ENCODE measurements around the gene TNS1. TPM values are rescaled to one million over a fixed set of nuclear protein-coding genes. Genes with fewer than 3 reads are reported as not detected.

The TNS1 gene
- total RNA-seq, 4 donors from 2014 or later = 57.7 to 120 (median 95.7) TPM

DNA sequence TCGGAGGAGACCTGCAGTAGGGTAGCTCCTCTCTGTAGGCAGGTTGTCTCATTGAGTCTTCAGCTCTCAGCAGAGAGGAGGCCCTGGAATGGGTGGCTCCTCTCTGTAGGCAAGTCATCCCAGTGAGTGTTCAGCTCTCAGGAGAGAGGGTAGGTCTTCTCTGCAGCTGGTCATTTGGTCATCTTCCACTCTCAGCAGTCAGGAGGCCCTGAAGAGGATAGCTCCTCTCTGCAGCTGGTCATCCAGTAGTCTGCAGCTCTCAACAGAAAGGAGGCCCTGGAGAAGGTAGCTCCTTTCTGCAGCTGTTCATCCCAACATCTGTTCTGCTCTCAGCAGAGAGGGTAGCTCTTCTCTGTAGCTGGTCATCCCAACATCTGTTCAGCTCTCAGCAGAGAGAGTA, 40.3 kb upstream of the TNS1 start:
- peak in 1 of 2 donors; percentile 37 for DNase-seq (ENCODE audit: low spot score in 2 of 2)
- no peak overlapping the region for H3K4me3 ChIP-seq (ENCODE audit: low read depth, poor library complexity, severe bottlenecking)
- 95 to 100% methylated on average over 1 of the region's 1 CpG for WGBS, 2 donors
- intact Hi-C loops (cut with DNase I; ENCODE audit: low total_unique reads) = no loop called here
- TF ChIP-seq, protein P1, sequence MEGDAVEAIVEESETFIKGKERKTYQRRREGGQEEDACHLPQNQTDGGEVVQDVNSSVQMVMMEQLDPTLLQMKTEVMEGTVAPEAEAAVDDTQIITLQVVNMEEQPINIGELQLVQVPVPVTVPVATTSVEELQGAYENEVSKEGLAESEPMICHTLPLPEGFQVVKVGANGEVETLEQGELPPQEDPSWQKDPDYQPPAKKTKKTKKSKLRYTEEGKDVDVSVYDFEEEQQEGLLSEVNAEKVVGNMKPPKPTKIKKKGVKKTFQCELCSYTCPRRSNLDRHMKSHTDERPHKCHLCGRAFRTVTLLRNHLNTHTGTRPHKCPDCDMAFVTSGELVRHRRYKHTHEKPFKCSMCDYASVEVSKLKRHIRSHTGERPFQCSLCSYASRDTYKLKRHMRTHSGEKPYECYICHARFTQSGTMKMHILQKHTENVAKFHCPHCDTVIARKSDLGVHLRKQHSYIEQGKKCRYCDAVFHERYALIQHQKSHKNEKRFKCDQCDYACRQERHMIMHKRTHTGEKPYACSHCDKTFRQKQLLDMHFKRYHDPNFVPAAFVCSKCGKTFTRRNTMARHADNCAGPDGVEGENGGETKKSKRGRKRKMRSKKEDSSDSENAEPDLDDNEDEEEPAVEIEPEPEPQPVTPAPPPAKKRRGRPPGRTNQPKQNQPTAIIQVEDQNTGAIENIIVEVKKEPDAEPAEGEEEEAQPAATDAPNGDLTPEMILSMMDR (IDR thresholded peaks at IDR 0.05) = no peak
- no peak for TF ChIP-seq POLR2A (IDR thresholded peaks at IDR 0.05)

DNA sequence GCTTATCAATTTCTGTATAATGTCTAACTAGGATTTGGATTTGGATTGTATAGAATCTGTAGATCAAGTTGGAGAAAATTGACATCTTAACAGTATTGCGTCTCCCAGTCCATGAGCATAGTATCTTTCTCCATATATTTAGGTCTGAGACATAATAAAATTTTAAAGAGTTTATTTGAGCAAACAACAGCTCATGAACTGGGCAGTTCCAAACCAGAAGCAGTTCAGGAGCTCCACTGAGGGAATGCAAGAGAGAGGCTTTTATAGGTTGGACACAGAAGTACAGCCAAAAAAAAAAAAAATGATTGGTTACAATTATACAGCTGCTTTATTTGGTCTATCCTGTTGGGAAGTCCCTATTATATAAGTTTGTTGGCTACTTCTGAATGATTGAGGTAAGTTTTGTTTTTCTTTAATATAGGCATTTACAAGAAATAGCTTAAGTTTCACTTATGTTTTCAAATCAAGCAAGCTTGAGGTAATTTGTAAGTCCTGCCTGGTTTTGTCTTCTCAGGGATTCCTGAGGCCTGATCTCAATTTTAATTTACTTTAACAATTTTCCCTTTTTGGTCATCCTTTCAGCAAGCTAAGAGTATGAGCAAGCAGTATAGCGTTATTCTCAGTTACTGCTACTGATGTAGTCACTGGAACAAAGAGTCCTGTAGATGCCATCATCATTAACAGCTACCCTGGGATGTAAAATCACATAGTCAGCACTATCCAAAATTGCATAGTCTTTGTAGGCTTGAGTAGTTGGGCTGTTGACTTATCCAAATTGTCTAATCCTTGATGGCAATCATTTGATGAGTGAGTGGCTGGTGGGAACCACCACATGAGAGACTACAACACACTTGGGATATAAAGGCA, 38.7 kb upstream of the TNS1 start:
- DNase-seq (ENCODE audit: low spot score in 2 of 2) = no peak
- H3K4me3 ChIP-seq (ENCODE audit: low read depth, poor library complexity, severe bottlenecking) = no peak overlapping the region
- 84 to 87% methylated on average over 2 of the region's 2 CpGs for whole genome bisulfite sequencing, 2 donors
- intact Hi-C loops (cut with DNase I; ENCODE audit: low total_unique reads) = no loop called here
- TF ChIP-seq POLR2A (IDR thresholded peaks at IDR 0.05) = no peak
- TF ChIP-seq, protein P1 (IDR thresholded peaks at IDR 0.05) = no peak

DNA sequence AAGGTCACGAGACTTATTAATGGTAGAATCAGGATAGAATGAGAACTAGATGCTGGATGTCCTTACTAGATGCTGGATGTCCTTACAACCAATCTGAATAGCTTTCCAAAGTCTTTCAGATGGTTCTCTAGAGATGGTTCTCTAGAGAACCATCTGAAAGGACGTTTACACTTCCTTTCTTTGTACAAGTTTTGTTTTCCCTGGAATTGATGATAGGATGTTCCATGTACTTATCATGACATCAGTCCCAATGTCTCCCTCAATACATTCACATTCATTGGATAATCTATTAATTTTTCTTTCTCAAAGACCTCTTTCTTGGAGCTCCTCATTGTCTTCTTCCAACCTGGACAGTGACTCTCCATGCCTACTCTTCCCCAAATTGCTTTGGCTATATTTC, 38.1 kb upstream of the TNS1 start:
- WGBS, 2 donors = 74 to 85% methylated on average over 2 of the region's 2 CpGs
- no peak for TF ChIP-seq POLR2A (IDR thresholded peaks at IDR 0.05)
- TF ChIP-seq, protein P1 (IDR thresholded peaks at IDR 0.05) = no peak
- no peak for DNase-seq (ENCODE audit: low spot score in 2 of 2)
- intact Hi-C loops (cut with DNase I; ENCODE audit: low total_unique reads) = no loop called here
- no peak overlapping the region for H3K4me3 ChIP-seq (ENCODE audit: low read depth, poor library complexity, severe bottlenecking)

DNA sequence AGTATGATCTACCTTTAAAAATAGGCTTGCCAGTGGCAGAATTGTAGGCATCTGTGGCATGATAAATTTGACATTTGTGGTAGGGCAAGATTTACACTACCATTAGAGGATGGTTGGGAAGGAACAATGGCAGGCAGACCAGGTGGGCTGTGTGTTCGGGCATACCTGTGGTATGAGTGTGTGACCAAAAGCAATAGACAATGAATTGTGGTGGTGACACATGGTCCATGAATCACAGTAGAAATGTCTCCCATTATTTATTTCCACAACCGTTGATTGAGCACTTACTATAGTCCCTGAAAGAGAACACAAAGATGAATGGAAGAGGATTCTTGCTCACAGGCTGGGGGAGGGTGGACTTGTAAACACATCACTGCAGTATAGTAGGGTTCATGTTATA, 36.4 kb upstream of the TNS1 start:
- intact Hi-C loops (cut with DNase I; ENCODE audit: low total_unique reads) = no loop called here
- no peak overlapping the region for H3K4me3 ChIP-seq (ENCODE audit: low read depth, poor library complexity, severe bottlenecking)
- TF ChIP-seq, protein P1 (IDR thresholded peaks at IDR 0.05) = no peak
- no peak for TF ChIP-seq POLR2A (IDR thresholded peaks at IDR 0.05)
- 63 to 74% methylated on average over 2 of the region's 2 CpGs for WGBS, 2 donors
- no peak for DNase-seq (ENCODE audit: low spot score in 2 of 2)

DNA sequence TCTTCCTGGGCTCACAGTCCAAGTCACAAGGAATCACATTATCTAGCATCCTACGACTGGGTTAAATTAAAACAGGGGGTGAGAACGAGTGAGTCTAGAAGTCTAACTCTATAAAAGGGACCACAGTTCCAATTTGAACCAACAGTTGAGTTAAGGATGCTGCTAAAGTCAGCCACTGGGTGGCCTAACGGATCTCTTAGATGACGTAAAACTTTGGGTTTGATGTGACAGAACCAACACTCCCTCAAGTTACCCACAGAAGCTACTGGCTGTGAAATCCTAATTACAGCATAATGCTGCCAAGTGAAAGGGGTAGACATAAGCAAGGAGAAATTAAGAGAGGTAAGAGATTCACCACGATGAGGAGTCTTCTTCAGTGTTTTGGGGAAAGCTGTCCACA, 33.6 kb upstream of the TNS1 start:
- WGBS, 2 donors = 71 to 82% methylated on average over 5 of the region's 5 CpGs

More for the DNA sequence above, 33.6 kb upstream of the TNS1 start:
- intact Hi-C loops (cut with DNase I; ENCODE audit: low total_unique reads) = no loop called here
- TF ChIP-seq, protein P1 (IDR thresholded peaks at IDR 0.05) = no peak
- TF ChIP-seq POLR2A (IDR thresholded peaks at IDR 0.05) = no peak
- H3K4me3 ChIP-seq (ENCODE audit: low read depth, poor library complexity, severe bottlenecking) = no peak overlapping the region
- DNase-seq (ENCODE audit: low spot score in 2 of 2) = no peak

All from lower leg skin (tissue), 4 donors.